Activated naive CD8-positive, alpha-beta T cell treated with anti-CD3 and anti-CD28 coated beads, Interleukin-2, amount 50 U/mL, for 24 hours (primary cell): ENCODE data around the gene EVL.

Source experiments
- ATAC-seq: fragments of 150-1000 bp; cut with Tn5 transposase; one replicate; pipeline ENCODE4 v1.10.0; 2021
- DNase-seq: peaks from one replicate; pipeline ENCODE4 v3.0.0; 2021
- H3K27ac Mint-ChIP-seq: one replicate; pipeline ENCODE4 v1.8.0; 2021; ENCODE audit warnings: mild to moderate bottlenecking, mixed read lengths
- H3K27me3 Mint-ChIP-seq: one replicate; pipeline ENCODE4 v1.8.0; 2021; ENCODE audit warnings: mixed read lengths
- H3K36me3 Mint-ChIP-seq: one replicate; pipeline ENCODE4 v1.8.0; 2021; ENCODE audit warnings: low read depth, mixed read lengths
- H3K4me1 Mint-ChIP-seq: one replicate; pipeline ENCODE4 v1.8.0; 2021; ENCODE audit warnings: mixed read lengths
- H3K4me3 Mint-ChIP-seq: one replicate; pipeline ENCODE4 v1.8.0; 2021; ENCODE audit warnings: mild to moderate bottlenecking, moderate library complexity, mixed read lengths
- H3K9me3 Mint-ChIP-seq: one replicate; pipeline ENCODE4 v1.8.0; 2021; ENCODE audit warnings: mixed read lengths

Gene EVL

GRCh38 chr14:100078997-100079725, 13.9 kb downstream of the EVL start:
- H3K9me3 Mint-ChIP-seq: no peaks in the 10 kb centered on the region
- peak overlapping the region; percentile 84 for H3K4me3 Mint-ChIP-seq
- no peaks in the 10 kb centered on the region for H3K27me3 Mint-ChIP-seq
- ATAC-seq: peak; percentile 82
- peak overlapping the region; percentile 98 for H3K27ac Mint-ChIP-seq
- peaks cover 34% of the 10 kb centered on the region for H3K36me3 Mint-ChIP-seq
- peak; percentile 75 for DNase-seq
- peaks cover 99% of the 10 kb centered on the region for H3K4me1 Mint-ChIP-seq

- peak overlapping the region; percentile 98 for H3K27ac Mint-ChIP-seq
- H3K36me3 Mint-ChIP-seq: peaks cover 36% of the 10 kb centered on the region
- peaks cover 99% of the 10 kb centered on the region for H3K4me1 Mint-ChIP-seq
- ATAC-seq (no peak), DNase-seq (no peak)
- H3K9me3 Mint-ChIP-seq: no peaks in the 10 kb centered on the region
- peak overlapping the region; percentile 84 for H3K4me3 Mint-ChIP-seq
- no peaks in the 10 kb centered on the region for H3K27me3 Mint-ChIP-seq
These were observed 14.4 kb downstream of the EVL start for GRCh38 chr14:100079726-100080005.

- ATAC-seq (no peak), DNase-seq (no peak)
- no peaks in the 10 kb centered on the region for H3K9me3 Mint-ChIP-seq
- H3K4me1 Mint-ChIP-seq: peaks cover 99% of the 10 kb centered on the region
- H3K4me3 Mint-ChIP-seq: peak overlapping the region; percentile 84
- H3K36me3 Mint-ChIP-seq: peaks cover 39% of the 10 kb centered on the region
- H3K27ac Mint-ChIP-seq: peak overlapping the region; percentile 98
- H3K27me3 Mint-ChIP-seq: no peaks in the 10 kb centered on the region
These were observed 15.0 kb downstream of the EVL start for GRCh38 chr14:100080206-100080605.

- DNase-seq: no peak
- Mint-ChIP-seq H3K4me1 (peaks cover 99% of the 10 kb centered on the region), H3K36me3 (peaks cover 55% of the 10 kb centered on the region), H3K27ac (peak overlapping the region; percentile 90), H3K4me3 (peak overlapping the region; percentile 73), H3K9me3 (no peaks in the 10 kb centered on the region), H3K27me3 (no peaks in the 10 kb centered on the region)
- peak; percentile 41 for ATAC-seq
These were observed 16.9 kb downstream of the EVL start for GRCh38 chr14:100081997-100082625.

GRCh38 chr14:100082723-100083122, 17.5 kb downstream of the EVL start:
- H3K9me3 Mint-ChIP-seq: no peaks in the 10 kb centered on the region
- H3K27me3 Mint-ChIP-seq: no peaks in the 10 kb centered on the region
- peaks cover 97% of the 10 kb centered on the region for H3K4me1 Mint-ChIP-seq
- H3K36me3 Mint-ChIP-seq: peaks cover 57% of the 10 kb centered on the region
- H3K4me3 Mint-ChIP-seq: peak overlapping the region; percentile 63
- no peak for ATAC-seq
- peak overlapping the region; percentile 90 for H3K27ac Mint-ChIP-seq
- DNase-seq: no peak

GRCh38 chr14:100083706-100084105, 18.5 kb downstream of the EVL start:
- Mint-ChIP-seq H3K4me1 (peaks cover 96% of the 10 kb centered on the region), H3K9me3 (no peaks in the 10 kb centered on the region), H3K36me3 (peaks cover 67% of the 10 kb centered on the region), H3K27me3 (no peaks in the 10 kb centered on the region), H3K27ac (peak overlapping the region; percentile 90), H3K4me3 (peak overlapping the region; percentile 63)
- DNase-seq: no peak
- no peak for ATAC-seq

- Mint-ChIP-seq H3K4me3 (peak overlapping the region; percentile 18), H3K27me3 (no peaks in the 10 kb centered on the region), H3K9me3 (no peaks in the 10 kb centered on the region), H3K4me1 (peaks cover 96% of the 10 kb centered on the region), H3K36me3 (peaks cover 70% of the 10 kb centered on the region), H3K27ac (peak overlapping the region; percentile 90)
- ATAC-seq: no peak
- no peak for DNase-seq
These were observed 19.4 kb downstream of the EVL start for GRCh38 chr14:100084591-100084990.

- H3K9me3 Mint-ChIP-seq: no peaks in the 10 kb centered on the region
- H3K4me3 Mint-ChIP-seq: peak overlapping the region; percentile 18
- DNase-seq: no peak
- ATAC-seq: no peak
- no peaks in the 10 kb centered on the region for H3K27me3 Mint-ChIP-seq
- H3K27ac Mint-ChIP-seq: peak overlapping the region; percentile 90
- peaks cover 96% of the 10 kb centered on the region for H3K4me1 Mint-ChIP-seq
- peaks cover 73% of the 10 kb centered on the region for H3K36me3 Mint-ChIP-seq
These were observed 20.2 kb downstream of the EVL start for GRCh38 chr14:100085462-100085861.

GRCh38 chr14:100086361-100086760, 21.1 kb downstream of the EVL start:
- DNase-seq (no peak), ATAC-seq (no peak)
- H3K36me3 Mint-ChIP-seq: peaks cover 79% of the 10 kb centered on the region
- H3K9me3 Mint-ChIP-seq: no peaks in the 10 kb centered on the region
- peaks cover 95% of the 10 kb centered on the region for H3K4me1 Mint-ChIP-seq
- peak overlapping the region; percentile 90 for H3K27ac Mint-ChIP-seq
- H3K4me3 Mint-ChIP-seq: peak overlapping the region; percentile 39
- H3K27me3 Mint-ChIP-seq: no peaks in the 10 kb centered on the region

- Mint-ChIP-seq H3K36me3 (peaks cover 83% of the 10 kb centered on the region), H3K9me3 (no peaks in the 10 kb centered on the region), H3K27ac (peak overlapping the region; percentile 72), H3K4me3 (no peak overlapping the region), H3K4me1 (peaks cover 93% of the 10 kb centered on the region), H3K27me3 (no peaks in the 10 kb centered on the region)
- ATAC-seq (no peak), DNase-seq (no peak)
These were observed 23.0 kb downstream of the EVL start for GRCh38 chr14:100088226-100088625.

GRCh38 chr14:100091386-100091785, 26.2 kb downstream of the EVL start:
- ATAC-seq: peak; percentile 31

GRCh38 chr14:100092832-100093231, 27.6 kb downstream of the EVL start:
- peaks cover 89% of the 10 kb centered on the region for H3K4me1 Mint-ChIP-seq
- H3K4me3 Mint-ChIP-seq: no peak overlapping the region
- peak overlapping the region; percentile 27 for H3K27ac Mint-ChIP-seq
- no peak for ATAC-seq
- peaks cover 68% of the 10 kb centered on the region for H3K36me3 Mint-ChIP-seq
- H3K27me3 Mint-ChIP-seq: no peaks in the 10 kb centered on the region
- DNase-seq: no peak
- no peaks in the 10 kb centered on the region for H3K9me3 Mint-ChIP-seq

More at GRCh38 chr14:100091386-100091785, 26.2 kb downstream of the EVL start:
- Mint-ChIP-seq H3K9me3 (no peaks in the 10 kb centered on the region), H3K27me3 (no peaks in the 10 kb centered on the region), H3K4me1 (peaks cover 91% of the 10 kb centered on the region), H3K27ac (peak overlapping the region; percentile 74), H3K4me3 (peak overlapping the region; percentile 39), H3K36me3 (peaks cover 78% of the 10 kb centered on the region)
- DNase-seq: no peak

- Mint-ChIP-seq H3K27ac (peak overlapping the region; percentile 81), H3K36me3 (peaks cover 68% of the 10 kb centered on the region), H3K4me3 (peak overlapping the region; percentile 32), H3K4me1 (peaks cover 88% of the 10 kb centered on the region), H3K27me3 (no peaks in the 10 kb centered on the region), H3K9me3 (no peaks in the 10 kb centered on the region)
- ATAC-seq (peak; percentile 45), DNase-seq (no peak)
These were observed 28.1 kb downstream of the EVL start for GRCh38 chr14:100093319-100093718.

- peak overlapping the region; percentile 84 for H3K27ac Mint-ChIP-seq
- no peaks in the 10 kb centered on the region for H3K9me3 Mint-ChIP-seq
- H3K36me3 Mint-ChIP-seq: peaks cover 59% of the 10 kb centered on the region
- no peak overlapping the region for H3K4me3 Mint-ChIP-seq
- DNase-seq: no peak
- ATAC-seq: no peak
- no peaks in the 10 kb centered on the region for H3K27me3 Mint-ChIP-seq
- peaks cover 83% of the 10 kb centered on the region for H3K4me1 Mint-ChIP-seq
These were observed 31.4 kb downstream of the EVL start for GRCh38 chr14:100096656-100097055.

- H3K27ac Mint-ChIP-seq: peak overlapping the region; percentile 84
- DNase-seq: no peak
- no peaks in the 10 kb centered on the region for H3K9me3 Mint-ChIP-seq
- H3K36me3 Mint-ChIP-seq: peaks cover 59% of the 10 kb centered on the region
- no peaks in the 10 kb centered on the region for H3K27me3 Mint-ChIP-seq
- H3K4me1 Mint-ChIP-seq: peaks cover 86% of the 10 kb centered on the region
- ATAC-seq: no peak
- H3K4me3 Mint-ChIP-seq: no peak overlapping the region
These were observed 32.9 kb downstream of the EVL start for GRCh38 chr14:100098171-100098570.
